Neural cell (in vitro differentiated cells): ENCODE results near the gene BHMT2.

Experiments used
- EP300 ChIP-seq: fragments of 450-650 bp; conservative IDR thresholded peaks from 2 replicates; pipeline ENCODE4 v1.6.1; 2014; ENCODE audit warnings: antibody characterized with exemption, mild to moderate bottlenecking, moderate library complexity; ENCODE audit not compliant: poor library complexity, severe bottlenecking
- EZH2 ChIP-seq: fragments of 200-600, 300-800 bp; shearing (Covaris generic), sonication (generic); IDR thresholded peaks from 2 replicates; pipeline ENCODE4 v1.6.1; 2014; ENCODE audit warnings: antibody characterized with exemption, low read length, borderline replicate concordance, mild to moderate bottlenecking; ENCODE audit not compliant: insufficient read depth, poor library complexity, severe bottlenecking
- POLR2AphosphoS5 ChIP-seq: IDR thresholded peaks from 2 replicates; pipeline ENCODE4 v1.6.1; 2012
- RAD21 ChIP-seq: fragments of 450-650 bp; conservative IDR thresholded peaks from 2 replicates; pipeline ENCODE4 v1.6.1; 2014; ENCODE audit warnings: antibody characterized with exemption, mild to moderate bottlenecking, moderate library complexity
- SMC3 ChIP-seq: fragments of 450-650 bp; conservative IDR thresholded peaks from 2 replicates; pipeline ENCODE4 v1.6.1; 2014; ENCODE audit warnings: antibody characterized with exemption, mild to moderate bottlenecking, moderate library complexity; ENCODE audit not compliant: poor library complexity
- TAF1 ChIP-seq: IDR thresholded peaks from 2 replicates; pipeline ENCODE4 v1.6.1; 2012; ENCODE audit warnings: low read depth
- TF ChIP-seq, protein P1 (sequence below): IDR thresholded peaks from 2 replicates; pipeline ENCODE4 v1.6.1; 2012; ENCODE audit warnings: borderline replicate concordance
- TF ChIP-seq, protein P2 (sequence below): fragments of 450-650 bp; IDR thresholded peaks from 2 replicates; pipeline ENCODE4 v1.5.1; 2014; ENCODE audit warnings: antibody characterized with exemption, mild to moderate bottlenecking, moderate library complexity; ENCODE audit not compliant: poor library complexity, severe bottlenecking

DNA sequence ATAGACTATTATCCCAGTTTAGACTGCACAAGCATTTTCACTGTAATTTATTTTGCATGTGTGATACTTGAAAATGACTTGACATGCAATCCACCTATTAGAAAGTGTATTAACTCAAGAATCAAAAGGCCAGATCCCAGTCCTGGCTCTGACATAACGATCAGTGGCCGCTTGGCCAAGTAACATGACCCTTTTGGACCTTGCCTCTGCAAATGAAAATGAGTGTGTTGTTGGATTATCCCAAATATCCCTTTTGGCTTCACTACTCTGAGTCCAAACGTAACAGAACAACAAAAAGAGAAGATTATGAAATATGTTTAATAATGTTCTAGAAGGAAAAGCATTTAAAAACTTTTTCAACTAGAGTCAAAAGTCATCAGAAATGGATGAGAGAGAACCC, 19.1 kb upstream of the BHMT2 start:
- TF ChIP-seq POLR2AphosphoS5 = no peak
- no peak for TF ChIP-seq RAD21
- TF ChIP-seq, protein P1, sequence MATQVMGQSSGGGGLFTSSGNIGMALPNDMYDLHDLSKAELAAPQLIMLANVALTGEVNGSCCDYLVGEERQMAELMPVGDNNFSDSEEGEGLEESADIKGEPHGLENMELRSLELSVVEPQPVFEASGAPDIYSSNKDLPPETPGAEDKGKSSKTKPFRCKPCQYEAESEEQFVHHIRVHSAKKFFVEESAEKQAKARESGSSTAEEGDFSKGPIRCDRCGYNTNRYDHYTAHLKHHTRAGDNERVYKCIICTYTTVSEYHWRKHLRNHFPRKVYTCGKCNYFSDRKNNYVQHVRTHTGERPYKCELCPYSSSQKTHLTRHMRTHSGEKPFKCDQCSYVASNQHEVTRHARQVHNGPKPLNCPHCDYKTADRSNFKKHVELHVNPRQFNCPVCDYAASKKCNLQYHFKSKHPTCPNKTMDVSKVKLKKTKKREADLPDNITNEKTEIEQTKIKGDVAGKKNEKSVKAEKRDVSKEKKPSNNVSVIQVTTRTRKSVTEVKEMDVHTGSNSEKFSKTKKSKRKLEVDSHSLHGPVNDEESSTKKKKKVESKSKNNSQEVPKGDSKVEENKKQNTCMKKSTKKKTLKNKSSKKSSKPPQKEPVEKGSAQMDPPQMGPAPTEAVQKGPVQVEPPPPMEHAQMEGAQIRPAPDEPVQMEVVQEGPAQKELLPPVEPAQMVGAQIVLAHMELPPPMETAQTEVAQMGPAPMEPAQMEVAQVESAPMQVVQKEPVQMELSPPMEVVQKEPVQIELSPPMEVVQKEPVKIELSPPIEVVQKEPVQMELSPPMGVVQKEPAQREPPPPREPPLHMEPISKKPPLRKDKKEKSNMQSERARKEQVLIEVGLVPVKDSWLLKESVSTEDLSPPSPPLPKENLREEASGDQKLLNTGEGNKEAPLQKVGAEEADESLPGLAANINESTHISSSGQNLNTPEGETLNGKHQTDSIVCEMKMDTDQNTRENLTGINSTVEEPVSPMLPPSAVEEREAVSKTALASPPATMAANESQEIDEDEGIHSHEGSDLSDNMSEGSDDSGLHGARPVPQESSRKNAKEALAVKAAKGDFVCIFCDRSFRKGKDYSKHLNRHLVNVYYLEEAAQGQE = no peak
- TF ChIP-seq, protein P2, sequence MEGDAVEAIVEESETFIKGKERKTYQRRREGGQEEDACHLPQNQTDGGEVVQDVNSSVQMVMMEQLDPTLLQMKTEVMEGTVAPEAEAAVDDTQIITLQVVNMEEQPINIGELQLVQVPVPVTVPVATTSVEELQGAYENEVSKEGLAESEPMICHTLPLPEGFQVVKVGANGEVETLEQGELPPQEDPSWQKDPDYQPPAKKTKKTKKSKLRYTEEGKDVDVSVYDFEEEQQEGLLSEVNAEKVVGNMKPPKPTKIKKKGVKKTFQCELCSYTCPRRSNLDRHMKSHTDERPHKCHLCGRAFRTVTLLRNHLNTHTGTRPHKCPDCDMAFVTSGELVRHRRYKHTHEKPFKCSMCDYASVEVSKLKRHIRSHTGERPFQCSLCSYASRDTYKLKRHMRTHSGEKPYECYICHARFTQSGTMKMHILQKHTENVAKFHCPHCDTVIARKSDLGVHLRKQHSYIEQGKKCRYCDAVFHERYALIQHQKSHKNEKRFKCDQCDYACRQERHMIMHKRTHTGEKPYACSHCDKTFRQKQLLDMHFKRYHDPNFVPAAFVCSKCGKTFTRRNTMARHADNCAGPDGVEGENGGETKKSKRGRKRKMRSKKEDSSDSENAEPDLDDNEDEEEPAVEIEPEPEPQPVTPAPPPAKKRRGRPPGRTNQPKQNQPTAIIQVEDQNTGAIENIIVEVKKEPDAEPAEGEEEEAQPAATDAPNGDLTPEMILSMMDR = no peak
- no peak for TF ChIP-seq TAF1
- no peak for TF ChIP-seq SMC3
- TF ChIP-seq EZH2 = no peak
- no peak for TF ChIP-seq EP300
